ENCODE measurements around the gene FRMD4B. TPM values are rescaled to one million over a fixed set of nuclear protein-coding genes. Genes with fewer than 3 reads are reported as not detected.

FRMD4B gene
- polyA plus RNA-seq, 3 donors = 13.2 to 21.0 (median 19.6) TPM

- no peak overlapping the region for H3K27ac ChIP-seq (ENCODE audit: low read depth in 1 of 2, low read length in 2 of 2)
- peak overlapping the region in 6 of 7 donors; percentile 87 to 98 (median 94) for H3K27ac Mint-ChIP-seq
Measured at GRCh38 chr3:69322158-69322509, 63.8 kb downstream of the FRMD4B start.

More at GRCh38 chr3:69322158-69322509, 63.8 kb downstream of the FRMD4B start:
- no peak for TF ChIP-seq CTCF (IDR thresholded peaks at IDR 0.05)
- DNase-seq = no peak
- Mint-ChIP-seq H3K4me3 (no peak overlapping the region), H3K9me3 (peaks cover 0 to 2% (median 0%) of the 10 kb centered on the region in 7 donors), H3K27me3 (ENCODE audit: low read depth in 3 of 3) (peaks cover 0 to 1% (median 0%) of the 10 kb centered on the region in 3 donors), H3K36me3 (peaks cover 17 to 22% of the 10 kb centered on the region in 2 donors), H3K4me1 (peaks cover 60% of the 10 kb centered on the region)
- H2AFZ ChIP-seq (ENCODE audit: insufficient read depth, low read depth, low read length, poor library complexity, severe bottlenecking) = no peak overlapping the region
- no CpG with 5 or more reads among the region's 4 CpGs for WGBS (ENCODE audit: insufficient coverage)
- H3K27me3 ChIP-seq (ENCODE audit: control insufficient read depth in 2 of 2, insufficient read depth in 2 of 2, low read length in 2 of 2) = no peaks in the 10 kb centered on the region
- H3K4me1 ChIP-seq (ENCODE audit: control insufficient read depth in 1 of 2, insufficient read depth in 2 of 2, low read length in 2 of 2) = peaks cover 52 to 59% of the 10 kb centered on the region in 2 donors
- no peak overlapping the region for H3K4me2 ChIP-seq (replicated peaks; ENCODE audit: extremely low read depth, low read length, poor library complexity, severe bottlenecking)
- no peaks in the 10 kb centered on the region for H3K36me3 ChIP-seq (replicated peaks in 1 of 2; ENCODE audit: control insufficient read depth in 1 of 2, insufficient read depth in 2 of 2, low read length in 2 of 2)
- H3K9me3 ChIP-seq (replicated peaks in 1 of 2; ENCODE audit: control insufficient read depth in 1 of 2, insufficient read depth in 1 of 2, low read length in 2 of 2) = no peaks in the 10 kb centered on the region
- no peak overlapping the region for H3K4me3 ChIP-seq (replicated peaks in 1 of 3; ENCODE audit: low read depth in 2 of 3, low read length in 3 of 3)
- intact Hi-C loops (cut with micrococcal nuclease) = loop anchor here in 1 of 2 donors (10.0 kb wide), 1 partner anchor 107 kb away; no protein-coding TSS in a partner anchor
- no peak overlapping the region for H3K9ac ChIP-seq (ENCODE audit: insufficient read depth, low read length, poor library complexity, severe bottlenecking)
- H3K79me2 ChIP-seq (ENCODE audit: insufficient read depth, low read length) = no peaks in the 10 kb centered on the region
- H4K20me1 ChIP-seq (ENCODE audit: insufficient read depth, low read length) = no peaks in the 10 kb centered on the region
